Stimulated activated CD8-positive, alpha-beta memory T cell treated with anti-CD3 and anti-CD28 coated beads, Interleukin-7, amount 100 ng/mL, for 48 hours (primary cell): ENCODE results near the gene S100P.
"Not testable (repeated sequence)": the region's sequence is repeated elsewhere in the genome, so short reads cannot be mapped to it uniquely, and the experiment has no call there.

Source experiments
- DNase-seq, 2 donors: peaks; one replicate each; pipeline ENCODE4 v3.0.0-alpha.2; 2020; ENCODE audit warnings: low read depth in 1 of 2; ENCODE audit errors: extremely low read depth in 1 of 2

The S100P gene

DNA sequence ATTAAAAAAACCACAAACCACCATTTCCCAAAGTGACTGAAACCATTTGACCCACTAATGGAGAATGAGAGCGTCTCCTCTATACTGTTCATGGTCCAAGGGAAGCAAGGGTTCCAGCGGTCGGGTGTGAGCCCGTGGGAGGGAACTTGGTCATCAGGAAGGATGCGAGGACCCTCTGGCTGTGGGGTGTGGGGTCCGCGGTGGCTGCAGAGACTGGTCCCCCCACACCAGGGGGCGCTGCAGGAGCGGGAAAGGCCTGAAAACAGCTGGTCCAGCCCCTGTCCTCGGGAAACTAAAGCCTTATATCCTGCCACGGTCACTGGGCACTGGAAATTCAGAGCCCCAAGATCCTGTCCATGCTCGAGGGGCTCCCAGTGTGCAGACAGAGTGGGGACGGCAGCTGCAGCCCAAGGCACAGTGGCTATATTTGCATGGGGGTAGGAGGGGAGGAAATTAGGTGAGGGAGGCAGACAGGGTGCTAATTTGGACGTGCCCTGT, 26.6 kb downstream of the S100P start:
- peak in 1 of 2 donors; percentile 59 for DNase-seq

DNA sequence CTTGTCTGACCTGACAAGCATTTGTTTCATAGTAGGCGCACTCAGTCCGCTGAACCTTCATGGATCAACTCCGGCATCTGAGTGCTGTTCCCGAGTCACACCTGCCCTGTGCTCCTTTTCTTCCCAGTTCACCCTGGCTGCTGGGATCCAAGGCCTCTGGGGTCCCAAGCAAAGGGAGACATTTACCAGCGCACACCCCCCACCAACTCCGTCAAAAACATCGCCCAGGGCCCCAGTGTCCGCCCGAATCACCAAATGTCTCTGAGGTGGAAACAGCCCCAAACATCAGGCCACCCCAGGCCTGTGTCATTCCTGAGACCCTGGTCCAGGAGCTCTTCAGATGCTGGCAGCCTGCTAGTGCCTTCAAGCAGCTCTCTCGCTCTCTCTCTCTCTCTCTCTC, 27.4 kb downstream of the S100P start:
- DNase-seq: no peak

- no peak for DNase-seq
Measured at GRCh38 chr4:6722891-6723290, 29.2 kb downstream of the S100P start.

- DNase-seq: no peak
Measured at GRCh38 chr4:6723851-6724250, 30.2 kb downstream of the S100P start.

DNA sequence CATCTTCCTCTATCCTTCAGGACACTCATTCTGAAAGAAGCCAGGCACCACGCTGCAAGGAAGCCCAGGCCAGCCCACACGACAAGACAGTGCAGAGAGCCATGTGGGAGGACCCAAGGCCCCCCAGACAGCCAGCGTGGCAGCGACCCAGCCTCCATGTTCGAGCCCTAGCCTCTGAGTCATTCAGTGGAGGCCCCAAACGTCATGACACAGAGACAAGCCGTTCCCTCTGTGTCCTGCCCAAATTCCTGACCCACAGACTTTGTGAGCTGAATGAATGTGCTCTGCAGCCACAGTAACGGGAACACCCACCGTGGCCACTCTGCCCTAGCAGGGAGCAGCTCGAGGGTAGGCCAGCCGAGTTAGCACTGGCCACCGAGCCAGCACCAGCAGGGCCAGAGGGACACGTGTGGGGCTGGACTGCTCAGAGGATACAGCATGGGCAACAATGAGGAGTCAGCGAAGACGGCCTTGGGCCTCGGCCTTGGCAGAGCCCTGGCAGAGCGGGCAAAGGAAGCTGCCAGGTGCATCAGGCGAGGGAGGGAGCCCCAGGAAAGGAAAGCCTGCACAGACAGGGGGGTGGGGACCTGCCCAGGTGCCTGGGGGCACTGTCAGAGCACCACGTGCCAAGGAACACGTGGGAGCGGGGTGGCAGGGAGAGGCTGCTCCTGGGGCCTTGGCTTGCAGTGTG, 30.9 kb downstream of the S100P start:
- DNase-seq: no peak

- not testable (repeated sequence) for DNase-seq
Measured at GRCh38 chr4:6725427-6725961, 31.8 kb downstream of the S100P start.

- DNase-seq: no peak
Measured at GRCh38 chr4:6727081-6727942, 33.6 kb downstream of the S100P start.

GRCh38 chr4:6727943-6728250, 34.2 kb downstream of the S100P start:
- DNase-seq: no peak

DNA sequence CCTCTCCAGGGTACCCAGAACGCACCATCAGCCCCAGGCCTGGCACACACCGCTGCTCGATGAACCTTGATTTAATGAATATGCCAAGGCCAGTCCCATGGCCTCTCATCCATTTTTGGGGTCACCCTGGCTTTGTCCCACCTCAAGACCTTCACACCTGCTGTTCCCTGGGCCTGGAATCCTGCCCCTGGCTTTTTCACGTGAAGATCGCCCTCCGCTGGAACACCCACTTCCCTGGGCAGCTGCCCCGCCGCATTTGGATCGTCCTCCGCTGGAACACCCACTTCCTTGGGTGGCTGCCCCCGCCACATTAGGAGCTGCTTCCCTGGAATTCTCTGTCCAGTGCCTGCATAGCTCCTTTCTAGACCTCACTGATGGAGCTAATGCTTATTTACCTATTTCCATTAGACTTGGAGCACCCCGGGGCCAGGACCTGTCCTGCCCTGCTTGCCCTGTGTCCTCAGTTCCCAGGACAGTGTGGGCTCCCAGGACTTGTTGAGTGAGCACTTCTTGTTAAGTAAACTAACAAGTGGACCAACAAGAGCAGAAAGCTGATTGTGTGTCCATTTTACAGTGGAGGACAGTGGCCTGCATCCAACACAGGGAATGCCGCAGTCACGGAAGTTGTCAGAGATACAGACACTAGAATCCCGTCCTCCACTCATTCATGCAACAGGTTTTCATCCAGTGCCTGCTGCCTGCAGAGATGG, 34.8 kb downstream of the S100P start:
- DNase-seq: no peak

DNA sequence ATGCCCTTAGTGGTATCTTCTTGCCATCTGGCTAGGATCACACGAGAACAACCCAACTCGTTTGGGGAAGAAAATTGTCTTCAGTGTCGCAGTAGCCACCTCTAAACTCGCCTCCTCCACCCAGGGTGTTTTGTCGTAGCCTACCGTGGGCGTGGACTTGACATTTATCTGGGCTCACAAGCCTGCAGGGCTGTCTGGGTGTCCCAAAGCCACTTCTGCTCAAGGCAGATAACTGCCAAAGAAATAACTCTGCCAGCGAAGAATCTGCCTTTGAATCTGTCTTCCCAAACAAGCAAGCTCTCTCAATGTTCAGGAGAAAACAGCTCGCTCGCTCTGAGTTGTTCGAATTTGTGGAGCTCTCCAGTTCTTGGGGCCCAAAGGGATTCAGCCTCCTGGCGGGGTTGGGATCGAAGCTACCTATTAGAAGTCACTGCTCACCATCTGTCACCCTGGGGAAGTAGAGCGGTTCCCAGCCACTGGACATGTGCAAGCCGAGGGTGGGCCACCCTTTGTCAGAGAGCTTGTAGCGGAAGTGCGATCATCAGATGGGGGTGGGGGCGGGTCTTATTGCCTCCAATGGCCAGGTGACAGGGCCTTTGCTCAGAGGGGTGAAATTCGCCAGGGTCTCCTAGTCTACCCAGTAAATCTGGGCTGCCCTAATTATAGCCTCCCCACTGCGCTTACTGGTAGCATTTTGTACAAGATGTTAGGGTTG, 37.1 kb downstream of the S100P start:
- DNase-seq: no peak

DNA sequence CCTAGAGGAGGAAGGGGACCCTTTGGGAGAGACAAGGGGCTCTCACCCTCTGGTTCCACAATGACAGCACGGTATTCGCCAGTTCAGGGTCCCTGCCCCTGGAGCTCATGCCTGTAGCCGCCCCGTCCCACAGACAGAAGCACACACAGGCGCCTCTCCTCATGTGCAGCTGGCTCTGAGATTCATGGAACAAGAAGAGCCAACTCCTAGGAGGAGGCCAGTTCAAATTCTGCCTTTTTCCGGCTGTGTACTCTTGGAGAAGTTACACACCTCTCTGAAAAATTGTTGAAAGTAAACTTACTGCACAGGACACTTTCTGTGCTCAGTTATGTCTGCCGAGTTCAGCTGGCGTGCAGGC, 37.6 kb downstream of the S100P start:
- DNase-seq: no peak

DNA sequence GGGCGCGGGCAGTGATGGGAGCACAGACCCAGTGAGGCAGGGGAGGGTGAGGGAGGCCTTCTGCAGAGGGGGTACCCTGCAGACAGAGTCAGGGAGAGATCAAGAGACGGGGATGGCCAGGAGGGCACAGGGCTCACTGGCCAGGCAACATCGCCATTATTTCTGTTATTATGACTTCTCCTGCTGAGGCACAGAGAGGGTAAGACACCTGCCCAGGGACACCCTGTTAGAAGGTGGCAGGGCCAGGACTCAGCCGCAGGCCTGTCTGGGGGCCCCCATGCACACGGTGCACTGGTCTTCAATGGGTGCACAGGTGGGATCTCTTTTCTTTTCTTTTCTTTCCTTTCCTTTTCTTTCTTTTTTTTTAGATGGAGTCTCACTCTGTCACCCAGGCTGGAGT, 38.1 kb downstream of the S100P start:
- DNase-seq: no peak

DNA sequence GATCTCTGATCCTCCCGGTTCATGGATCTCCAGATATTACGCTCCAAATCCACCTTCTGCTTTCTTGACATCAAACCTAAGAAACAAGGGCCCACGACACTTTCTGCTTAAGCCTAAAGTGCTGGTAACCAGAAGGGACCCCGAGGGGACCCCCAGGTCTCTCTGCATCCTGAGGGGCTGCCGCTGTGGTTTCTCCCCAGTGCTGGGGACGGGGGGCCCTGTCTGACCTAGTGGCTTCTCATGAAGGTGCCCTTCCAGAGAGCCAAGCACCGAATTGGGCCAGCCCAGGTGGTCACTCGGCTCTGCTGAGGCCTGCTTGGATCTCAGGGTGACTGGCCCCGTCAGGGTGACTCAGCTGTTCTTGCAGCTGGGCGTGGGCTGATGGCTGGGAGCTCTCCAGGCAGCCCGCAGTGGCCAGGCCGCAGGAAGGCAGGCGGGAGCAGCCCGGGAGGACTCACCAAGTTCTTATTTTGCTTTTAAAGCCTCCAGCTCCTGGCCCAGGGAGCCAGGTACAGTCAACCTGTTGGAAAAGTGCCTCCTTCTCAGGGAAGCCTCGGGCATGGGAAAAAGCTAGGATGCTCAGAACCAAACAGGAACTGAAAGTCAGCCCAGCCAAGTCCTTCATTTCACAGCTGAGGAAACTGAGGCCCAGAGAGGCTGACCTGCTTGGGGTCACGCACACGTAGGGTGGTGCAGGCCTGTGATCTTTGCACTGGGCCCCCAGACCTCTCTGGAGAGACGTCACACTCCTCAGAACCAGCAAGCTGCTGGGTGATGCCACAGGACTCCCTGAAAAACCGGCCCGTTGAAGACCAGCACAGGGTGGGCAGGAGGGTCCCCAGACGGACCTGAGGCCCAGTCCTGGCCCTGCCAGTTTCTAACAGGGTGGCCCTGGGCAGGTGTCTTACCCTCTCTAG, 39.0 kb downstream of the S100P start:
- no peak for DNase-seq

DNA sequence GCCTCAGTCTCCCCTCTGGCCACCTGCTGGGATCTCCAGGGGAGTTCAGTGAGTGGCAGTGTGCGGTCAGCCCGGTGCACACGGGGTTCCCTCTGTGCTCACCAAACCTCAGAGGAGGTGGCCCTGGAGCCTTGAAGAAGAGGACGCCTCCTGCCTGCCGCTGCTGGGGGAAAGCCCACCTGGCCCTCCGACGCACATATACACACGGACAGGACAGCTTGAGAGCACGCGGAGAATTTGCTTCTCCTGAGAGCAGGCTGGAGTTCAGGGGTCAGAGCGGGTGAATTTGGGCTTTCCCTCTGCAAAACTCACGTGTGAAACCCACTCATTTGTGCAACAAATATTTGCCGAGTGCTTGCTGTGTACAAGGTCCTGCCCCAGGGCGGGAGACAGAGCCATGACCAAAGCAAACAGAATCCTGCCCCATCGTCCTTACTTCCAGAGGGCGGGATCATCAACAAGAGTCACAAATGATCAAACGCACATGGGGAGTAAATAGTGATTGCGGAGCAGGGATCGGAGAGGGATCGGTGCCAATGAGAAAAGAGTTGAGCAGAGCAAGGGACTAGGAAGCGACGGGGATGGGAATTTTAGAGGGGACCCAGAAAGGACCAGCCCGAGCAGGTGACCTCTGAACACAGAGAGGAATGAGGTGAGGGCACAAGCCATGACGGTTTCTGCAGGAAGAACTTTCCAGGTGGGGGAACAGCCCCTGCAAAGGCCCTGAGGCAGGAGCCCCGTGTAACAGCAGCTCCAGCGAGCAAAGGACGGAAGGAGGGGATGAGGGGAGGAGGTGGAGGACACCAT, 39.9 kb downstream of the S100P start:
- DNase-seq: no peak

- DNase-seq: no peak
Measured at GRCh38 chr4:6734165-6734786, 40.6 kb downstream of the S100P start.

GRCh38 chr4:6739920-6740319, 46.2 kb downstream of the S100P start:
- DNase-seq: no peak

DNA sequence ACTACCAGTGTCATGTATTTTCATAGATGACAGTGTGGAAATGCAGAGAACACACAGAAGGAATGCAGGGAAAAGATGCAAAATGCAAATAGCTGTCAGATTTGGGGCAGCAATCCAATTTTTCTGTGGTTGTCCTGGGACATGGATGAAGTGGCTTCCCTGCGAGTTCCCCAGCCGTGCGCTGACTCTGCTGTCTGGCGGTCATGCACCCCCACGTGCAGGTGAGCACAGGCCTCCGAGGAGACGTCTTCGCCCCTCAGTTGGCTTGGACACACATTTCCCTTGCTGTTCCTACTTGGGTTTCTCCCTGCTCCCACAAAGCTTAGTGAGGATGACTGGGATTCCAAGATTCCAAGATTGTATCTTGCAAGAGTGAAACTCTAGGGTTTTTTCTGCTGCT, 46.7 kb downstream of the S100P start:
- DNase-seq: no peak

DNA sequence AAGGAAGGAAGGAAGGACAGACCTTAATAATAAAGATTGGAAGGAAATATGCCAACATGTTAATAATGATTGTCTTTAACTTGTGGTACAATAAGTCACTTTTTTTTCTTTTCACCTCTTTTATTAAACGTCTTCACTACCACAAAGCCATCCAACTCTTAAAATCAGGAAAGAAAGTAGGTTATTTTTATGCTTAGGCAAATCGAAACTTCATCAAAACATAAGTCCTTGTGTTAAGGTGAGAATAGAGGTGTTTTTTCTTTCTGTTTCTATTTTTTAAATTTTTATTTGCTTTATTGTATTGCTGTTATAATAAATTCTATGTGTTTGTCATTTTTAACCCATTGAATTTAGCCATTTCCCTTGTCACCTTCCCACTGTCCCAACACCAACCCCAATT, 48.8 kb downstream of the S100P start:
- DNase-seq: no peak

DNA sequence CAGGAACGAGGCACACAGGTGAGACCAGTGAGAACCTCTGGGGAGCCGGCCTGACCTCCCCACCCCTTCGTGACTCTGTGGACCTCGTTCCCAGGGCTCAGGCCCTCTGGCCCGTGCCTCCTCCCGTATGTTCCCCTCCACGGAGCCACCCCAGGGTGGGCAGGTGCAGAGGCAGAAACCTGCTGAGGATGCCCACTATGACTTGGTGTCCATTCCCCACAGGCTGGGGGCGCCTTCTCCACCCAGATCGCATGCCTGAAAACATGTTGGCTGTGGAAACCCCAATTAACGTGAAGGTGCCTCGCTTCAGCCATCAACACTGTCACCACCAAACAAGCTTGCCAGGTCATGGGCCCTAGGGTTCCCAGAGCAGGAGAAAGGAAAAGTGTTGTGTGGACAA, 49.3 kb downstream of the S100P start:
- no peak for DNase-seq
